Measurements from ENCODE around the gene COL4A2.

DNA sequence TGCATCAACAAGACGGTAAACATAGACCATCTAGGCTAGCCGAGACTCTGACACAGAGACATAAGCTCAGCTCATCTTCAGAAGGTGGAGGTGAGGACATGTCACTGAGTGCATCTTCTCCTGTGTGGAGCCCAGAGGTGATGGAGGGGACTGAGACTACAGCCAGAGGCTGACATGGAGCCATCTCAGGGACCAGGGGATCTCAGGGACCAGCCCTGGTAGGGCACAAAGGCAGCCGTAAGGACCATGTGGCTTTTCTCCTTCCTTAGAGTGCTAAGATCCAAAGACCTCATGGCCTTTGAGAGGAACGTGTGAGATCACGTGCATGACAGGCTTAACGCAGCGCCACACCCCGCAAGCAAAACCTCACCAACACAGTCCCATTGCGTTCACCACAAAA, 127.5 kb downstream of the COL4A2 start:
- no peak for TF ChIP-seq EP300 (IDR thresholded peaks at IDR 0.05)
- no peak for TF ChIP-seq CTCF (IDR thresholded peaks at IDR 0.05)
- TF ChIP-seq FOSL2 (IDR thresholded peaks at IDR 0.05): no peak
- no peak for TF ChIP-seq FOSL2 (CRISPR knock-in tag; IDR thresholded peaks at IDR 0.05)
- TF ChIP-seq POLR2A (IDR thresholded peaks at IDR 0.05; ENCODE audit: low read length): no peak
- no peak for TF ChIP-seq RAD21 (conservative IDR thresholded peaks at IDR 0.05 in 1 of 2, IDR thresholded peaks at IDR 0.05 in 1 of 2)
- TF ChIP-seq CHD2 (IDR thresholded peaks at IDR 0.05; ENCODE audit: low read length, partially characterized antibody): no peak
